ENCODE results near the gene IFT52. TPM values are rescaled to one million over a fixed set of nuclear protein-coding genes. Genes with fewer than 3 reads are reported as not detected.

Gene IFT52
- total and polyA plus RNA-seq, 2 of the 8 experiments (the other 6 are each of a cell fraction or from before 2014, with no cell fraction given), result 35.6 to 40.4 TPM

DNA sequence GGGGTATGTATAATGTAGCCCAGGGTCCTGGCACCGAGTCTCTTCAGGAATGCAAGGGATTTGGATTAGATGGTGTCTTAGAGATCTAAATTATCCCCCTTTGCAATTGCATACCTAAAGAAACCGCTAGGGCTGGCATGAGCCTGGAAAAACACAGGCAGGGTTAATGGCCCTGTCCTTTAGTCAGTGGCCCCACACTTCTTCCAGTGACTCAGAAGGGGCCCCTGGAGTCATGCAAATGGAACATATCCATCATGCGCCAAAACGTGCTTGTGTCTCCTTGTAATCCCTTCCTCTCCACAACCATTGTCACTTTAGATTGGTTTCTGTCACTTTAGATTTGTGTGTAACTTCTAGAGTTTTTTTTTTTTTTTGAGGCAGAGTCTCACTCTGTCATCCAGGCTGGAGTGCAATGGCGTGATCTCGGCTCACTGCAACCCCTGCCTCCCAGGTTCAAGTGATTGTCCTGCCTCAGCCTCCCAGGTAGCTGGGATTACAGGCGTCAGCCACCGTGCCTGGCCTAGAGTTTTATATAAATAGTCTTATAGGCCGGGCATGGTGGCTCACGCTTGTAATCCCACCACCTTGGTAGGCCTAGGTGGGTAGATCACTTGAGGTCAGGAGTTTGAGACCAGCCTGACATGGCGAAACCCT is 67.5 kb downstream of the IFT52 start:
- CTCF ChIA-PET (ENCODE audit: partially characterized antibody), result interaction anchor here (0.7 to 1.0 kb wide), 2 partner anchors 9 to 67 kb away, joined by 3 read pairs; no protein-coding TSS in a partner anchor
- Histone ChIP-seq H4K5ac (ENCODE audit: insufficient read length, low read depth, low read length) (no peak overlapping the region), H3K23me2 (ENCODE audit: low read depth, low read length) (peaks cover 3% of the 10 kb centered on the region; the same call in 1 of the 2 replicates), H4K20me1 (replicated peaks in 1 of 2; ENCODE audit: control insufficient read depth in 1 of 2, insufficient read depth in 2 of 2, low read length in 2 of 2) (no peaks in the 10 kb centered on the region), H3K18ac (ENCODE audit: extremely low read depth, low read length) (no peak overlapping the region), H2BK5ac (ENCODE audit: low read depth, low read length) (no peak overlapping the region), H3K4me2 (ENCODE audit: insufficient read depth in 1 of 2, low read depth in 2 of 2, low read length in 2 of 2) (peak overlapping the region; percentile 68 to 84), H3K27ac (ENCODE audit: low read depth, low read length) (no peak overlapping the region), H3K36me3 (ENCODE audit: control insufficient read depth in 2 of 4, insufficient read depth in 4 of 4, low read length in 3 of 4) (no peaks in the 10 kb centered on the region), H2BK15ac (ENCODE audit: low read length) (no peak overlapping the region), H3K9ac (replicated peaks in 1 of 4; ENCODE audit: extremely low read depth in 1 of 4, low read depth in 3 of 4, low read length in 3 of 4) (peak overlapping the region in 3 of 4 experiments; percentile 48 to 81 (median 80); a peak in 3 of 7 replicates), H3K27me3 (replicated peaks in 1 of 4; ENCODE audit: control insufficient read depth in 3 of 4, extremely low read depth in 1 of 4, insufficient read depth in 3 of 4, low read length in 3 of 4) (no peaks in the 10 kb centered on the region), H3K9me3 (ENCODE audit: insufficient read depth in 2 of 2, low read depth in 1 of 2, low read length in 1 of 2) (no peaks in the 10 kb centered on the region), H4K91ac (replicated peaks; ENCODE audit: insufficient read length, low read length) (no peak overlapping the region), H2AFZ (ENCODE audit: low read length) (peak overlapping the region; percentile 60), H2BK20ac (ENCODE audit: low read length) (no peak overlapping the region), H2BK12ac (ENCODE audit: low read depth, low read length) (no peak overlapping the region), H3K4ac (replicated peaks; ENCODE audit: insufficient read length, low read depth, low read length) (no peak overlapping the region), H2BK120ac (replicated peaks; ENCODE audit: low read depth, low read length) (no peak overlapping the region), H3K4me1 (replicated peaks in 1 of 4; ENCODE audit: control insufficient read depth in 3 of 4, insufficient read depth in 4 of 4, low read length in 3 of 4) (no peaks in the 10 kb centered on the region), H3K14ac (ENCODE audit: insufficient read length) (no peak overlapping the region), H3K79me1 (ENCODE audit: low read depth, low read length) (no peaks in the 10 kb centered on the region; the same call in 1 of the 2 replicates), H3K79me2 (ENCODE audit: control insufficient read depth in 1 of 2, insufficient read depth in 2 of 2, low read length in 2 of 2) (no peaks in the 10 kb centered on the region), H4K8ac (ENCODE audit: extremely low read depth, insufficient read depth, low read length) (no peak overlapping the region; the same call in 1 of the 2 replicates), H2AK5ac (ENCODE audit: low read depth, low read length) (no peak overlapping the region), H3K23ac (ENCODE audit: insufficient read length) (no peak overlapping the region), H3K4me3 (ENCODE audit: extremely low read depth in 1 of 4, insufficient read depth in 2 of 4, low read depth in 3 of 4, low read length in 4 of 4) (peak overlapping the region; percentile 79 to 95 (median 88)), H3K56ac (replicated peaks; ENCODE audit: insufficient read length, low read depth, low read length) (no peak overlapping the region)
- FAIRE-seq, result no peak
- no peak for TF ChIP-seq FOSL1 (IDR thresholded peaks at IDR 0.05; ENCODE audit: insufficient read depth, low read depth, low read length)
- 0 out of 4 replicates have a peak, but pooled peaks of 1 of the 2 experiments have one; percentile 1 for TF ChIP-seq SIN3A (conservative IDR thresholded peaks at IDR 0.05 in 1 of 2, IDR thresholded peaks at IDR 0.05 in 1 of 2; ENCODE audit: low read depth in 1 of 2, low read length in 2 of 2)
- WGBS, 2 experiments (ENCODE audit: extremely low coverage in 1 of 2, insufficient coverage in 1 of 2, insufficient read length in 1 of 2, insufficient replicate concordance in 2 of 2, low coverage in 1 of 2, low lambda C conversion rate in 2 of 2, missing lambda C conversion rate in 1 of 2), result 59% methylated on average over 9 of the region's 11 CpGs; no CpG with 5 or more reads in 1 of the 2 experiments
- POLR2A ChIA-PET (ENCODE audit: partially characterized antibody), result no interaction called here
- no peak for DNase-seq (ENCODE audit: low read depth in 1 of 2, low spot score in 2 of 2)

Measured in H1 (cell line).